ENCODE data around the gene BCL2L15.

DNA sequence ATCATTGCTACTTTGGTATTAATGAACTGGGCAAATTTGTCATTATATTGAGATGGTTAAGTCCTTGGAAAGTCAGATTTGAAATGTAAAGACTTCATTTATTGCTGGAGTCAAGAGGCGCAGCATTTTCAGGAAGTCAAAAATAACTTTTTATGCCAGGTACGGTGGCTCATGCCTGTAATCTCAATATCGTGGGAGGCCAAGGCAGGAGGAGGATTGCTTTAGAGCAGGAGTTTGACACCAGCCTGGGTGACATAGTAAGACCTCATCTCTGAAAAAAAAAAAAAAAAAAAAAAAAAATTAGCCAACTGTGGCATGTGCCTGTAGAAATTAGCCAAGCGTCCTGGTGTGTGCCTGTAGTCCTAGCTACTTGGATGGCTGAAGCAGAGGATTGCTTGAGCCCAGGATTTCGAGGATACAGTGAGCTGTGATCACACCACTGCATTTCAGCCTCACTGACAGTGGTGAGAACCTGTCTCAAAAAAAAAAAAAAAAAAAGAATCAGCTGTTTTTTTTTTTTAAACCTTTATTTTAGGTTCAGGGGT is 47.2 kb upstream of the BCL2L15 start:
- TF ChIP-seq POLR2A (IDR thresholded peaks at IDR 0.05; ENCODE audit: low read depth, low read length) (no peak), POLR2AphosphoS5 (IDR thresholded peaks at IDR 0.05; ENCODE audit: low read depth, low read length) (no peak)

All from GM12891 (cell line).